Progenitor cell of endocrine pancreas (in vitro differentiated cells): ENCODE data around the gene RBM12. TPM values are rescaled to one million over a fixed set of nuclear protein-coding genes. Genes with fewer than 3 reads are reported as not detected.

Experiments
- DNase-seq: peaks from one replicate; pipeline ENCODE4 v3.0.0; 2021; ENCODE audit warnings: low spot score; ENCODE audit not compliant: unreplicated experiment
- H3K27ac Mint-ChIP-seq: 2 replicates; pipeline ENCODE4 v1.8.0; 2021; ENCODE audit warnings: mild to moderate bottlenecking, moderate library complexity, mixed read lengths
- H3K27me3 Mint-ChIP-seq: 2 replicates; pipeline ENCODE4 v1.8.0; 2021; ENCODE audit warnings: mixed read lengths
- H3K36me3 Mint-ChIP-seq: 2 replicates; pipeline ENCODE4 v1.8.0; 2022; ENCODE audit warnings: mixed read lengths; ENCODE audit not compliant: insufficient read depth
- H3K4me1 Mint-ChIP-seq: 2 replicates; pipeline ENCODE4 v1.8.0; 2021; ENCODE audit warnings: low read depth, mixed read lengths
- H3K4me3 Mint-ChIP-seq: 2 replicates; pipeline ENCODE4 v1.8.0; 2021; ENCODE audit warnings: low read depth, mild to moderate bottlenecking, moderate library complexity, mixed read lengths
- H3K9me3 Mint-ChIP-seq: 2 replicates; pipeline ENCODE4 v1.8.0; 2021; ENCODE audit warnings: low read depth, mixed read lengths
- total RNA-seq: library from RNA; stranded (reverse); gene quantifications from 2 replicates; pipeline ENCODE4 v1.2.1, GENCODE V29; 2021
- TF ChIP-seq, protein P1 (sequence below): fragments of 200-600 bp; sonication (generic); IDR thresholded peaks from one replicate; pipeline ENCODE4 v1.5.0; 2021; ENCODE audit warnings: antibody characterized with exemption, mild to moderate bottlenecking; ENCODE audit not compliant: unreplicated experiment

The RBM12 gene
- total RNA-seq, 1 donor from 2014 or later, result 157 TPM

DNA sequence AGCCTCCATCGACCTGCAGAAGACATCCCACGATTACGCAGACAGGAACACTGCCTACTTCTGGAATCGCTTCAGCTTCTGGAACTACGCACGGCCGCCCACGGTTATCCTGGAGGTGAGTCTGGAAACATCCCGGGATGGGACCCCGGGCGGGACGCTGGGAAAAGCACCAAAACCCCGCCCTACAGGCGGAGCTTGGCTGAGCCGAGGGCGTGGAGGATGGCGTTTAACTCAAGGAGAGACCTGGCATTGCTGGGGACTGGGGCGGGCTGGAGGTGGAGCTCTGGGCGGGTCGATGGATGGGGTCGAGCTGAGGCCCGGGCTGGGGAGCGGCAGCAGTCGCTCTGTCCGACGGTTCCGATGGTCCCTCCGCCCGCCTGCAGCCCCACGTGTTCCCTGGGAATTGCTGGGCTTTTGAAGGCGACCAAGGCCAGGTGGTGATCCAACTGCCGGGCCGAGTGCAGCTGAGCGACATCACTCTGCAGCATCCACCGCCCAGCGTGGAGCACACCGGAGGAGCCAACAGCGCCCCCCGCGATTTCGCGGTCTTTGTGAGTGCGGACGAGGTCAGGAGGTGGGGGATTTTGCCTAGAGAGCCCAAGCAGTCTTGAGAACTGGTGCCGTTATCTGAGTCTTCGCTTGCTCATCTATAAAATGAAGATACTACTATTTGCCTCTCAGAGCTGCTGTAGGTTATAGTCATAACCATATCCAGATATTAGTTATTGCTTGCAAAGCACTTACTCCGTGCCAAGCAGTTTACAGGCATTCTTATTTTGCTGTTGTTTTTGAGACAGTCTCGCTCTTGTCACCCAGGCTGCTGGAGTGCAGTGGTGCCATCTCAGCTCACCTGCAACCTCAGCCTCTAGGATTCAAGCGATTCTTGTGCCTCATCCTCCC is 45.3 kb downstream of the RBM12 start:
- no peaks in the 10 kb centered on the region for H3K9me3 Mint-ChIP-seq
- H3K4me3 Mint-ChIP-seq, result peak overlapping the region; percentile 75
- peak overlapping the region; percentile 45 for H3K27ac Mint-ChIP-seq
- H3K36me3 Mint-ChIP-seq, result peaks cover 5% of the 10 kb centered on the region
- peaks cover 6% of the 10 kb centered on the region for H3K4me1 Mint-ChIP-seq
- TF ChIP-seq, protein P1, sequence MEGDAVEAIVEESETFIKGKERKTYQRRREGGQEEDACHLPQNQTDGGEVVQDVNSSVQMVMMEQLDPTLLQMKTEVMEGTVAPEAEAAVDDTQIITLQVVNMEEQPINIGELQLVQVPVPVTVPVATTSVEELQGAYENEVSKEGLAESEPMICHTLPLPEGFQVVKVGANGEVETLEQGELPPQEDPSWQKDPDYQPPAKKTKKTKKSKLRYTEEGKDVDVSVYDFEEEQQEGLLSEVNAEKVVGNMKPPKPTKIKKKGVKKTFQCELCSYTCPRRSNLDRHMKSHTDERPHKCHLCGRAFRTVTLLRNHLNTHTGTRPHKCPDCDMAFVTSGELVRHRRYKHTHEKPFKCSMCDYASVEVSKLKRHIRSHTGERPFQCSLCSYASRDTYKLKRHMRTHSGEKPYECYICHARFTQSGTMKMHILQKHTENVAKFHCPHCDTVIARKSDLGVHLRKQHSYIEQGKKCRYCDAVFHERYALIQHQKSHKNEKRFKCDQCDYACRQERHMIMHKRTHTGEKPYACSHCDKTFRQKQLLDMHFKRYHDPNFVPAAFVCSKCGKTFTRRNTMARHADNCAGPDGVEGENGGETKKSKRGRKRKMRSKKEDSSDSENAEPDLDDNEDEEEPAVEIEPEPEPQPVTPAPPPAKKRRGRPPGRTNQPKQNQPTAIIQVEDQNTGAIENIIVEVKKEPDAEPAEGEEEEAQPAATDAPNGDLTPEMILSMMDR, result peak; percentile 72
- DNase-seq, result peak; percentile 60
- peaks cover 21% of the 10 kb centered on the region for H3K27me3 Mint-ChIP-seq

DNA sequence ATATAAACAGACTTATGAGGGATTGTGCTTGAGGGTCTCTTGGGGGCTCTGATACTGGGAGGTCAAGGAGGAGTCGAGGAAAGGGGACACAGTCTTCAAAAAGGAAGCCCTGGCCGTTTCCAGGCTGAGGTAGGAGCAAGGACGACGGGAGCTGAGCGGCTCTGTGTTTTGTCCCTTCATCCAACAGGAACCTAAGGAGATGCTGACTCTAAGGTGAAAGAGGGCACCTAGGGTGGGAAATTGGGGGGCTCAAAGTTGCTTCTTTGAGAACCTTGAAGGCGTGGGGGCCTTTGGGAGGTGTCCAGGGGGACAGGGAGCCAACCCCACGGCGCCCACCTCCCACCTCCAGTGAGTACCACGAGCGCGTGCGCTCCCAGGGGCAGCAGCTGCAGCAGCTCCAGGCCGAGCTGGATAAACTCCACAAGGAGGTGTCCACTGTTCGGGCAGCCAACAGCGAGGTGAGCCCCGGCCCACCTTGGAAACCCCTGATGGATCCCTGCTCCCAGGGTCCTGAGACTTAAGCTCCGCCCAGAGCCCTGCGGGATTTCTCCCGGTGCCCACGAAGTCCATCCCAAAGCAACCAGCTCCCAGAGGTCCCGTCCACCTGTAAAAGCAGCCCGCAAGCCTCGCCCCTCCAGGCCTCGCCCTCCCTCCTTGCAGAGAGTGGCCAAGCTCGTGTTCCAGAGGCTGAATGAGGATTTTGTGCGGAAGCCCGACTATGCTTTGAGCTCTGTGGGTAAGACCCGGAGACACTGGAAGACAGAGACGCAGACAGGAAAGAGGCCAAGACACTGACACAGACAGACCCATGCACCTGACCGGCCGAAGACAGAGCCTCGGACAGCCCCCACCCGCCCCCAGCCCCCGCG is 46.2 kb downstream of the RBM12 start:
- TF ChIP-seq, protein P1, result no peak
- Mint-ChIP-seq H3K4me3 (peak overlapping the region; percentile 70), H3K4me1 (peaks cover 6% of the 10 kb centered on the region), H3K36me3 (peaks cover 5% of the 10 kb centered on the region), H3K27me3 (peaks cover 28% of the 10 kb centered on the region), H3K9me3 (no peaks in the 10 kb centered on the region), H3K27ac (no peak overlapping the region)
- DNase-seq, result no peak

GRCh38 chr20:35617397-35618262 is 47.1 kb downstream of the RBM12 start:
- Mint-ChIP-seq H3K4me1 (peaks cover 6% of the 10 kb centered on the region), H3K27ac (peak overlapping the region; percentile 62)

DNA sequence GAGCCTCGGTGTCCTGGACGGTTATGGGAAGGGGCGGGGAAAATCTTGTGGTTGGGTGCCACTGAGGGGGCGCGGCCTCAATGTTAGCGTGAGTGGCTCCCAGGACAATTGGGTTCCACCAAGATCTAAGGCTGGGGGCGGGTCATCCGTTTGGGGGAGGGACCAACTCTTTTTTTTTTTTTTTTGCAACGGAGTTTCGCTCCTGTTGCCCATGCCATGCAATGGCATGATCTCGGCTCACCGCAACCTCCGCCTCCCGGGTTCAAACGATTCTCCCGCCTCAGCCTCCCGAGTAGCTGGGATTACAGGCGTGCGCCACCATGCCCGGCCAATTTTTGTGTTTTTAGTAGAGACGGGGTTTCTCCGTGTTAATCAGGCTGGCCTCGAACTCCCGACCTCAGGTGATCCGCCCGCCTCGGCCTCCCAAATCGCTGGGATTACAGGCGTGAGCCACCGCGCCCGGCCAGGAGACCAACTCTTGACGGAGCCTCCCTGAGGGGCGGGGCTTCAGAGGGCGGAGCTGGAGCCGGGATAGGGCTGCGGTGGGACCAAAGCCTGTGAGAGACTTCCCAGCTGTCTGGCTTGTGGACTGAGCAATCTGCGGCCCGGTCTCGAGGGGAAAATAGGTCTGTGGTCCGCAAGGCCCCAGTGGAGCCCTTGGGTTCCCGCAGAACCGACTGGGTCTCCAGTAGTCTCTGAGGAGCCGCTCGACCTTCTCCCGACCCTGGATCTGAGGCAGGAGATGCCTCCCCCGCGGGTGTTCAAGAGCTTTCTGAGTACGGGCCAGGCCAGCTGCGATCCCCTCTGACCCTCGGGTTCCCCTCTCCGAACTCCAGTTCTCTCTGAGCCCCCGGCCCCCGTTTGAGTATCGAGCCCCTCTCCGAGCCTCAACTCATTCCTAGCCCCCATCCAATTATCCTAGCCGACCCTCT is 48.0 kb downstream of the RBM12 start:
- Mint-ChIP-seq H3K36me3 (peaks cover 4% of the 10 kb centered on the region), H3K27ac (peak overlapping the region; percentile 80)

More at GRCh38 chr20:35617397-35618262, 47.1 kb downstream of the RBM12 start:
- peaks cover 28% of the 10 kb centered on the region for H3K27me3 Mint-ChIP-seq
- no peak for DNase-seq
- H3K36me3 Mint-ChIP-seq, result peaks cover 5% of the 10 kb centered on the region
- peak overlapping the region; percentile 37 for H3K4me3 Mint-ChIP-seq
- no peaks in the 10 kb centered on the region for H3K9me3 Mint-ChIP-seq
- TF ChIP-seq, protein P1, result peak; percentile 52

More for the DNA sequence above, 48.0 kb downstream of the RBM12 start:
- TF ChIP-seq, protein P1, result no peak
- peak; percentile 30 for DNase-seq
- Mint-ChIP-seq H3K27me3 (peaks cover 28% of the 10 kb centered on the region), H3K4me1 (peaks cover 6% of the 10 kb centered on the region), H3K4me3 (peak overlapping the region; percentile 73), H3K9me3 (no peaks in the 10 kb centered on the region)
